K562 (cell line): ENCODE measurements around the gene ZNRF1. TPM values are rescaled to one million over a fixed set of nuclear protein-coding genes. Genes with fewer than 3 reads are reported as not detected.

Experiments used
- AFF1 ChIP-seq, 2 experiments: fragments of 450-650 bp; IDR thresholded peaks; 2 replicates each; pipeline ENCODE4 v1.6.1; 2018; ENCODE audit warnings: mild to moderate bottlenecking in 2 of 2, low read depth in 1 of 2; ENCODE audit not compliant: partially characterized antibody in 2 of 2
- CREB5 ChIP-seq: fragments of 250-450 bp; sonication (Bioruptor Pico); IDR thresholded peaks from 2 replicates; pipeline ENCODE4 v1.5.0; 2020; ENCODE audit warnings: mild to moderate bottlenecking
- ELF2 ChIP-seq: fragments of 250-450 bp; sonication (Bioruptor Pico); IDR thresholded peaks from 2 replicates; pipeline ENCODE4 v1.5.0; 2021; ENCODE audit warnings: mild to moderate bottlenecking
- EP400 ChIP-seq: fragments of 450-650 bp; IDR thresholded peaks from 2 replicates; pipeline ENCODE4 v1.6.1; 2017; ENCODE audit warnings: antibody characterized with exemption, mild to moderate bottlenecking, moderate library complexity
- HES1 ChIP-seq: fragments of 450-650 bp; IDR thresholded peaks from 2 replicates; pipeline ENCODE4 v1.6.1; 2016; ENCODE audit warnings: low read depth, mild to moderate bottlenecking, moderate library complexity
- HOMEZ ChIP-seq: fragments of 250-450 bp; sonication (Bioruptor Pico); IDR thresholded peaks from 2 replicates; pipeline ENCODE4 v1.4.0; 2020; ENCODE audit warnings: mild to moderate bottlenecking, moderate library complexity
- NRF1 ChIP-seq, 2 experiments: fragments of 450-650 bp; IDR thresholded peaks in 1 of 2; conservative IDR thresholded peaks in 1 of 2; 2 replicates each; pipeline ENCODE4 v1.6.1; 2014; ENCODE audit warnings: mild to moderate bottlenecking in 2 of 2
- PHB2 ChIP-seq: fragments of 450-650 bp; IDR thresholded peaks from 2 replicates; pipeline ENCODE4 v1.6.1; 2017; ENCODE audit warnings: low read depth
- RBM25 ChIP-seq: fragments of 200-400 bp; formaldehyde crosslinking; IDR thresholded peaks from 2 replicates; pipeline ENCODE4 v1.6.1; 2018; ENCODE audit warnings: low read length, low read depth, moderate library complexity; ENCODE audit not compliant: severe bottlenecking
- SMARCA4 ChIP-seq: fragments of 450-650 bp; IDR thresholded peaks from 2 replicates; pipeline ENCODE4 v1.6.1; 2016
- SMARCC2 ChIP-seq: fragments of 450-650 bp; IDR thresholded peaks from 2 replicates; pipeline ENCODE4 v1.6.1; 2017; ENCODE audit warnings: antibody characterized with exemption, moderate library complexity, mild to moderate bottlenecking, low read depth
- TAF15 ChIP-seq: fragments of 200-400 bp; formaldehyde crosslinking; IDR thresholded peaks from 2 replicates; pipeline ENCODE4 v1.6.1; 2017; ENCODE audit warnings: mild to moderate bottlenecking, low read depth, low read length, moderate library complexity
- TBL1XR1 ChIP-seq, 2 experiments: IDR thresholded peaks; 2 replicates each; pipeline ENCODE4 v1.6.1; 2012; ENCODE audit warnings: improper control_type of control experiment in 2 of 2, low read length in 2 of 2, mild to moderate bottlenecking in 1 of 2
- TCFL5 ChIP-seq: fragments of 250-450 bp; sonication (Bioruptor Pico); conservative IDR thresholded peaks from 2 replicates; pipeline ENCODE4 v1.6.1; 2021; ENCODE audit warnings: mild to moderate bottlenecking, moderate library complexity, matching md5 sums
- UBTF ChIP-seq, 2 experiments: IDR thresholded peaks; 2 replicates each; pipeline ENCODE4 v1.6.1; 2012; ENCODE audit warnings: improper control_type of control experiment in 2 of 2, low read depth in 2 of 2, low read length in 2 of 2, borderline replicate concordance in 1 of 2
- YBX1 ChIP-seq: fragments of 450-650 bp; IDR thresholded peaks from 2 replicates; pipeline ENCODE4 v1.7.1; 2016; ENCODE audit warnings: mild to moderate bottlenecking
- ZNF24 ChIP-seq: fragments of 450-650 bp; IDR thresholded peaks from 2 replicates; pipeline ENCODE4 v1.6.1; 2016
- ZNF830 ChIP-seq: fragments of 250-450 bp; sonication (Bioruptor Pico); IDR thresholded peaks from 2 replicates; pipeline ENCODE4 v1.5.0; 2021; ENCODE audit warnings: mild to moderate bottlenecking
- polyA plus RNA-seq, 8 experiments: library from polyadenylated mRNA; depleted of rRNA in 4 of 8; stranded (reverse) in 5 of 8; unstranded in 3 of 8; fragments of >200 nt; fragmentation: Nextera tagmentation in 2 of 8; fragmentation: Illumina TruSeq in 1 of 8; extraction: Ambion mirVana in 2 of 8; extraction: Trizol in 1 of 8; gene quantifications; 2 replicates each; pipeline versions ENCODE4 v1.2.1 to v1.2.3, GENCODE V29; 2011 to 2014; ENCODE audit warnings: inconsistent platforms in 1 of 8, missing spikeins in 1 of 8
- total RNA-seq, 7 experiments: library from RNA; depleted of rRNA in 6 of 7; stranded (reverse); fragments of >200 nt in 6 of 7; fragmentation: Illumina TruSeq in 2 of 7; extraction: Trizol in 2 of 7; gene quantifications; 2 replicates each; pipeline versions ENCODE4 v1.2.1 to v1.2.3, GENCODE V29; 2011 to 2021; ENCODE audit warnings: low replicate concordance in 1 of 7

The ZNRF1 gene
- total and polyA plus RNA-seq, 9 of the 15 experiments (the other 6 are each of a cell fraction or from before 2014, with no cell fraction given), result 9.5 to 37.7 (median 20.0) TPM

GRCh38 chr16:75065149-75065505 lies 66.3 kb downstream of the ZNRF1 start (continued):
- TF ChIP-seq TBL1XR1 (IDR thresholded peaks at IDR 0.05; ENCODE audit: low read length in 2 of 2) (0 out of 4 replicates have a peak, but pooled peaks of 1 of the 2 experiments have one; percentile 42), ZNF830 (CRISPR knock-in tag) (no peak), SMARCC2 (0 out of 2 replicates have a peak, but pooled peaks have one; percentile 33), UBTF (IDR thresholded peaks at IDR 0.05; ENCODE audit: borderline replicate concordance in 1 of 2, low read depth in 2 of 2, low read length in 2 of 2) (0 out of 4 replicates have a peak, but pooled peaks of 1 of the 2 experiments have one; percentile 58), ELF2 (no peak), AFF1 (IDR thresholded peaks at IDR 0.05; ENCODE audit: low read depth in 1 of 2, partially characterized antibody in 2 of 2) (no peak), NRF1 (conservative IDR thresholded peaks at IDR 0.05 in 1 of 2, IDR thresholded peaks at IDR 0.05 in 1 of 2) (peak in 1 of 2 experiments; percentile 23; a peak in 1 of 4 replicates), CREB5 (CRISPR knock-in tag) (no peak), TAF15 (no peak), HOMEZ (no peak), EP400 (no peak), YBX1 (no peak), RBM25 (no peak), ZNF24 (peak; percentile 29; the same call in 1 of the 2 replicates), PHB2 (0 out of 2 replicates have a peak, but pooled peaks have one; percentile 15), HES1 (no peak), TCFL5 (CRISPR knock-in tag) (no peak), SMARCA4 (peak; percentile 44)
